Stimulated activated CD4-positive, alpha-beta T cell treated with anti-CD3 and anti-CD28 coated beads, Interleukin-4, amount 100 ng/mL, for 48 hours (primary cell): ENCODE results near the gene RRP12.
"Not testable (repeated sequence)": the region's sequence is repeated elsewhere in the genome, so short reads cannot be mapped to it uniquely, and the experiment has no call there.

ENCODE experiments used
- DNase-seq, 2 donors: peaks; one replicate each; pipeline ENCODE4 v3.0.0-alpha.2; 2020; ENCODE audit warnings: low read depth in 2 of 2

Gene RRP12

GRCh38 chr10:97408496-97408992 lies 7.4 kb upstream of the RRP12 start:
- DNase-seq: no peak

GRCh38 chr10:97407952-97408248 lies 6.8 kb upstream of the RRP12 start:
- no peak for DNase-seq

GRCh38 chr10:97407211-97407951 lies 6.2 kb upstream of the RRP12 start:
- DNase-seq: peak in 1 of 2 donors; percentile 57

- not testable (repeated sequence) for DNase-seq
Measured at GRCh38 chr10:97406483-97406882, 5.3 kb upstream of the RRP12 start.

- no peak for DNase-seq
Measured at GRCh38 chr10:97406064-97406463, 4.9 kb upstream of the RRP12 start.

GRCh38 chr10:97404044-97404443 lies 2.9 kb upstream of the RRP12 start:
- no peak for DNase-seq

GRCh38 chr10:97401455-97401919 lies 347 bp upstream of the RRP12 start:
- no peak for DNase-seq

- DNase-seq: no peak
Measured at GRCh38 chr10:97399843-97400545, 1.1 kb downstream of the RRP12 start.

GRCh38 chr10:97396056-97396455 lies 5.1 kb downstream of the RRP12 start:
- DNase-seq: no peak

GRCh38 chr10:97393034-97393573 lies 8.0 kb downstream of the RRP12 start:
- no peak for DNase-seq

- DNase-seq: no peak
Measured at GRCh38 chr10:97390091-97390490, 11.0 kb downstream of the RRP12 start.

GRCh38 chr10:97388152-97388551 lies 13.0 kb downstream of the RRP12 start:
- no peak for DNase-seq

- DNase-seq: no peak
Measured at GRCh38 chr10:97385565-97385964, 15.6 kb downstream of the RRP12 start.

GRCh38 chr10:97384641-97385040 lies 16.5 kb downstream of the RRP12 start:
- DNase-seq: no peak

- DNase-seq: no peak
Measured at GRCh38 chr10:97384156-97384555, 17.0 kb downstream of the RRP12 start.

- DNase-seq: no peak
Measured at GRCh38 chr10:97383159-97383558, 18.0 kb downstream of the RRP12 start.

- DNase-seq: no peak
Measured at GRCh38 chr10:97381626-97382025, 19.5 kb downstream of the RRP12 start.

- no peak for DNase-seq
Measured at GRCh38 chr10:97380516-97380915, 20.6 kb downstream of the RRP12 start.

- DNase-seq: no peak
Measured at GRCh38 chr10:97378933-97379921, 21.9 kb downstream of the RRP12 start.

GRCh38 chr10:97376413-97376812 lies 24.7 kb downstream of the RRP12 start:
- no peak for DNase-seq

- no peak for DNase-seq
Measured at GRCh38 chr10:97373456-97373855, 27.7 kb downstream of the RRP12 start.
